Activated naive CD4-positive, alpha-beta T cell (primary cell): ENCODE results near the gene PRKCD.

ENCODE experiments used
- DNase-seq, 4 experiments: peaks; one replicate each; lab custom pipeline; 2025; lab: John Stamatoyannopoulos, UW

Gene PRKCD

GRCh38 chr3:53232641-53233377 lies 71.8 kb downstream of the PRKCD start:
- no peak for DNase-seq

GRCh38 chr3:53234130-53234840 lies 73.3 kb downstream of the PRKCD start:
- no peak for DNase-seq

GRCh38 chr3:53234841-53235232 lies 73.8 kb downstream of the PRKCD start:
- DNase-seq, result no peak

- no peak for DNase-seq
Observed at GRCh38 chr3:53235545-53235944, 74.5 kb downstream of the PRKCD start.

GRCh38 chr3:53236112-53236841 lies 75.3 kb downstream of the PRKCD start:
- DNase-seq, result no peak

GRCh38 chr3:53238051-53238850 lies 77.2 kb downstream of the PRKCD start:
- DNase-seq, result no peak

- no peak for DNase-seq
Observed at GRCh38 chr3:53238886-53239285, 77.9 kb downstream of the PRKCD start.

GRCh38 chr3:53239800-53240199 lies 78.8 kb downstream of the PRKCD start:
- no peak for DNase-seq

- no peak for DNase-seq
Observed at GRCh38 chr3:53240989-53241972, 80.3 kb downstream of the PRKCD start.

- DNase-seq, result no peak
Observed at GRCh38 chr3:53242155-53242554, 81.1 kb downstream of the PRKCD start.
